Esophagus squamous epithelium (tissue), 5 donors: ENCODE results near the gene IRF9. TPM values are rescaled to one million over a fixed set of nuclear protein-coding genes. Genes with fewer than 3 reads are reported as not detected.

Experiments used
- DNase-seq: peaks from one replicate; lab custom pipeline; 2025; lab: John Stamatoyannopoulos, UW
- H3K27ac ChIP-seq, 4 donors: fragments of 200-600 bp; sonication (generic); one replicate each; pipeline ENCODE4 v1.5.1; 2016 to 2019; ENCODE audit warnings: mild to moderate bottlenecking in 1 of 4
- H3K27me3 ChIP-seq, 4 donors: fragments of 200-600 bp; sonication (generic); 1 replicate in 3 of 4; 2 replicates in 1 of 4; pipeline versions ENCODE4 v1.5.1 to v1.6.0; 2017 to 2021; ENCODE audit warnings: antibody characterized with exemption in 1 of 4
- H3K36me3 ChIP-seq, 3 donors: fragments of 200-600 bp; sonication (generic); one replicate each; pipeline ENCODE4 v1.5.1; 2016 to 2019
- H3K4me1 ChIP-seq, 3 donors: fragments of 200-600 bp; sonication (generic); one replicate each; pipeline ENCODE4 v1.5.1; 2017 to 2019
- H3K4me3 ChIP-seq, 4 donors: fragments of 200-600 bp; sonication (generic); 1 replicate in 3 of 4; 2 replicates in 1 of 4; pipeline ENCODE4 v1.5.1; 2016 to 2019; ENCODE audit warnings: mild to moderate bottlenecking in 2 of 4, moderate library complexity in 1 of 4
- H3K9me3 ChIP-seq, 3 donors: fragments of 200-600 bp; sonication (generic); one replicate each; pipeline ENCODE4 v1.5.1; 2016 to 2019
- POLR2A ChIP-seq, 4 donors: fragments of 450-650 bp; IDR thresholded peaks; one replicate each; pipeline ENCODE4 v1.6.1; 2017; ENCODE audit warnings: antibody characterized with exemption in 4 of 4, mild to moderate bottlenecking in 4 of 4, moderate library complexity in 3 of 4
- WGBS, 2 donors: methylation state at CpG; one replicate each; pipeline ENCODE4 v1.1.5; 2018; 5-methylcytosine and 5-hydroxymethylcytosine counted together
- intact Hi-C: fragments of 100-400 bp; cut with DNase I; formaldehyde crosslinking; loops from one replicate; pipeline ENCODE4 v1.15.0; 2022
- total RNA-seq, 4 donors: library from RNA; depleted of rRNA; stranded (reverse); fragments of >200 nt; gene quantifications; one replicate each; pipeline ENCODE4 v1.1.0, GENCODE V29; 2016
- TF ChIP-seq, protein P1 (sequence below), 6 experiments: fragments of 450-650 bp in 4 of 6; fragments of 200-600 bp in 2 of 6; sonication (generic) in 2 of 6; IDR thresholded peaks; one replicate each; pipeline ENCODE4 v1.5.1; 2016 to 2019; ENCODE audit warnings: antibody characterized with exemption in 6 of 6, mild to moderate bottlenecking in 4 of 6, moderate library complexity in 4 of 6
- donor health status: DM: yes; HTN: yes; CAD: no.

Gene IRF9
- total RNA-seq, 4 donors from 2014 or later: 21.9 to 52.2 (median 45.9) TPM

DNA sequence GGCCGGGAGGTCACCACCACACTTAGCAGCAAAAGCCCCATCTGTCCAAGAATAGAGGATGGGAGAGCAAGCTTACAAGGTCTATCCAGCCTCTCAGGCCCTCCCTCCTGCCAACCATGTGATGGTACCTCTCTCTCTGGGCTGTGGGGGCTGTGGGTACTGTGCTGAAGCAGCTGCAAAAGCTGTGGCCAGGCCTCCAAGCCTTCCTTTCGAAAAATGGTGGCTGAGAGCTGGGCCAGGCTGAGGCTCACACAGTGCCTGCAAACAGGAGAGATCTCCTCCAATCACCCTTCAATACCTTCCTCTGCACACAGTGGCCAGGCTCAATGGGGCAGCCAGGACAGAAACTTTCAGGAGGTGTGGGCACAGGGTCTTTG lies 26.5 kb downstream of the IRF9 start:
- WGBS, 2 donors: 67 to 82% methylated on average over 1 to 2 of the region's 2 CpGs
- intact Hi-C loops: no loop called here
- H3K4me1 ChIP-seq: peaks cover 3 to 34% (median 15%) of the 10 kb centered on the region in 3 donors
- no peak for DNase-seq
- H3K27me3 ChIP-seq: no peaks in the 10 kb centered on the region
- peak overlapping the region in 2 of 4 donors; percentile 80 to 87 for H3K27ac ChIP-seq
- TF ChIP-seq, protein P1, sequence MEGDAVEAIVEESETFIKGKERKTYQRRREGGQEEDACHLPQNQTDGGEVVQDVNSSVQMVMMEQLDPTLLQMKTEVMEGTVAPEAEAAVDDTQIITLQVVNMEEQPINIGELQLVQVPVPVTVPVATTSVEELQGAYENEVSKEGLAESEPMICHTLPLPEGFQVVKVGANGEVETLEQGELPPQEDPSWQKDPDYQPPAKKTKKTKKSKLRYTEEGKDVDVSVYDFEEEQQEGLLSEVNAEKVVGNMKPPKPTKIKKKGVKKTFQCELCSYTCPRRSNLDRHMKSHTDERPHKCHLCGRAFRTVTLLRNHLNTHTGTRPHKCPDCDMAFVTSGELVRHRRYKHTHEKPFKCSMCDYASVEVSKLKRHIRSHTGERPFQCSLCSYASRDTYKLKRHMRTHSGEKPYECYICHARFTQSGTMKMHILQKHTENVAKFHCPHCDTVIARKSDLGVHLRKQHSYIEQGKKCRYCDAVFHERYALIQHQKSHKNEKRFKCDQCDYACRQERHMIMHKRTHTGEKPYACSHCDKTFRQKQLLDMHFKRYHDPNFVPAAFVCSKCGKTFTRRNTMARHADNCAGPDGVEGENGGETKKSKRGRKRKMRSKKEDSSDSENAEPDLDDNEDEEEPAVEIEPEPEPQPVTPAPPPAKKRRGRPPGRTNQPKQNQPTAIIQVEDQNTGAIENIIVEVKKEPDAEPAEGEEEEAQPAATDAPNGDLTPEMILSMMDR (IDR thresholded peaks at IDR 0.05): no peak
- TF ChIP-seq POLR2A (IDR thresholded peaks at IDR 0.05): no peak
- H3K4me3 ChIP-seq: peak overlapping the region in 3 of 4 donors; percentile 74 to 86 (median 82)
- H3K36me3 ChIP-seq: peaks cover 30 to 78% (median 35%) of the 10 kb centered on the region in 3 donors
- no peaks in the 10 kb centered on the region for H3K9me3 ChIP-seq

DNA sequence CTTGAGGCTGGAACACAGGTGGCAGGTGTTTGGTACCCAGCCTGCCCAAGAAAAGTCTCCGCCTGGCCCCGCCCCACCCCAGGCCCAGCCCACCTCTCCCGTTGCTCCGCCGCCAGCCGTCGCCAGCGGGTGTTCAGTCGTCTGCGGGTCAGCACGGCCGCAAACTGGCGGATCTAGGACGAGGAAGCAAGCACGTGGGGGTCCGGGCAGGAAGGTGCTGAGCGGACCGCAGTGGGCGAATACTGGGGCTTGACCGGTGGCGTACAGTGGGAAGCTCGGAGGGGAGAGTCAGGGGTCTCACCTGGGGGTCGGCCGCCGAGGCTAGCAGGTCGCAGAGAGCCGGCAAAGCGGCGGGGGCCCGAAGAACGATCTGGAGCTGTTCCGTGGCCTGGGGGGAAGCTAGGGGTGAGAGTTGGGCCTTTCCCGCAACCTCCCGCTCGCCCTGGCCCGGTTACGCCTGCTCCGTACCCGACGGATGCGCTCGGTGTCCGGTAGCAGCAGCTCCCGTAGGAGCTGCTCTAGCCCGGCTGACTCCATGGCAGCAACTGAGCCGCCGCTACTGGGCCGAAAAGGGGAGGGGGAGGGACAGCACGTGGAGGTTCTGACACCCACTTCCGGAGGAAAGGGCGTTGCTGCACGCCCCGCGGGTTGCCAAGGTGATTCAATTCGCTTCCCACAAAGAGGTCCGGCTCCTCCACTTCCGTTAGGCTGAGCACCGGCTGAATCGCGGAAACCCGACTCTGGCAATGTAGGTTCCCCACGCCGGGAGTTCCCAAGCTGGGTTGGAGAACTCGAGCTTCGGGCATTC lies 27.4 kb downstream of the IRF9 start, which contains the start of gene IPO4:
Gene IPO4 (minus strand): TSS at position 566 of the 808 bp plus-strand sequence. CDS start 29 bp downstream, at position 537.
- Histone ChIP-seq H3K9me3 (no peaks in the 10 kb centered on the region), H3K4me1 (peaks cover 3 to 42% (median 15%) of the 10 kb centered on the region in 3 donors), H3K27ac (peak within 1 kb of the TSS; percentile 68 to 87 (median 80)), H3K4me3 (peak within 1 kb of the TSS; percentile 73 to 86 (median 78)), H3K36me3 (peaks cover 26 to 77% (median 28%) of the 10 kb centered on the region in 3 donors), H3K27me3 (no peaks in the 10 kb centered on the region)
- peak; percentile 86 for DNase-seq
- intact Hi-C loops: no loop called here
- WGBS, 2 donors: 1% methylated on average over 22 to 23 of the region's 65 CpGs
- TF ChIP-seq POLR2A (IDR thresholded peaks at IDR 0.05): peak in 3 of 4 donors; percentile 30 to 50 (median 37)
- TF ChIP-seq, protein P1 (IDR thresholded peaks at IDR 0.05): peak in 2 of 6 experiments; percentile 2 to 49

DNA sequence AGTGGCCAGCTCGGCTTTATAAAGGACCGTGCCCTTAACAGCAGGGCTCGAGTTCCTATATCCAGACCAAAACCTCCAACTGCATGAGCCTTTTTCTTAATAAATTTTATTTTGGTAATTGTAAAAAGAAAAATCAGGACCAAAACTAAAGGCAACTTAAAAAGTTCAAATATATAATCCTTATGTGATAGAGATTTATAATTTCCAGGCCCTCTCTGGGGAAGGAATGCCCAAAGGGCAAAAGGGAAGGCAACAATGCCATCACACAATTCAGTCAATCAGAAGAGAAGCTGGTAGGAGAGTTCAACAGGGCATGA lies 28.0 kb downstream of the IRF9 start:
- no peak for TF ChIP-seq POLR2A (IDR thresholded peaks at IDR 0.05)
- TF ChIP-seq, protein P1 (IDR thresholded peaks at IDR 0.05): no peak
- Histone ChIP-seq H3K27ac (peak overlapping the region in 3 of 4 donors; percentile 26 to 87 (median 80)), H3K4me1 (peaks cover 3 to 45% (median 15%) of the 10 kb centered on the region in 3 donors), H3K27me3 (no peaks in the 10 kb centered on the region), H3K9me3 (no peaks in the 10 kb centered on the region), H3K36me3 (peaks cover 22 to 72% (median 24%) of the 10 kb centered on the region in 3 donors), H3K4me3 (peak overlapping the region in 3 of 4 donors; percentile 74 to 86 (median 82))
- WGBS, 2 donors: 0% methylated on average over 3 of the region's 3 CpGs
- no peak for DNase-seq
- intact Hi-C loops: no loop called here

DNA sequence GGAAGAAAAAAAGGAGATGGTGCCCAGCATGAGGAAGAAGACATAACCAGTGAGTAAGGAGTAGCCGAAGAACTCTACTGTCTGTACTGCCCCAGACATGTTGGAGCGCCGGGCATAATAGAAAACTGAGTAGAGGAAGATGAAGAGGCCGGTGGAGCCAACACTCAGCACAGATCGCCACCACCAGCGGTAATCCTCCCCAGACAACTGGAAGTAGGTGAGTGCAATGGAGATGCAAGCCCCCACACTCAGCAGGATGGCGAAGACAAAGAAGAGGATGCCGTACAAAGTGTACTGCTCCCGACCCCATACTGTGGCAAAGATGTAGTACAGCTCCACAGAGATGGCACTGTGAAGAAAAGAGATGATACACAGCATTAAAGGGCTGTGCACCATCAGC lies 28.4 kb downstream of the IRF9 start:
- no peaks in the 10 kb centered on the region for H3K27me3 ChIP-seq
- H3K4me1 ChIP-seq: peaks cover 5 to 49% (median 19%) of the 10 kb centered on the region in 3 donors
- no peak overlapping the region for H3K4me3 ChIP-seq
- H3K9me3 ChIP-seq: no peaks in the 10 kb centered on the region
- 87 to 91% methylated on average over 8 to 9 of the region's 9 CpGs for WGBS, 2 donors
- TF ChIP-seq, protein P1 (IDR thresholded peaks at IDR 0.05): no peak
- TF ChIP-seq POLR2A (IDR thresholded peaks at IDR 0.05): no peak
- H3K27ac ChIP-seq: peak overlapping the region in 1 of 4 donors; percentile 87
- peaks cover 18 to 67% (median 20%) of the 10 kb centered on the region in 3 donors for H3K36me3 ChIP-seq
- intact Hi-C loops: no loop called here
- DNase-seq: no peak

DNA sequence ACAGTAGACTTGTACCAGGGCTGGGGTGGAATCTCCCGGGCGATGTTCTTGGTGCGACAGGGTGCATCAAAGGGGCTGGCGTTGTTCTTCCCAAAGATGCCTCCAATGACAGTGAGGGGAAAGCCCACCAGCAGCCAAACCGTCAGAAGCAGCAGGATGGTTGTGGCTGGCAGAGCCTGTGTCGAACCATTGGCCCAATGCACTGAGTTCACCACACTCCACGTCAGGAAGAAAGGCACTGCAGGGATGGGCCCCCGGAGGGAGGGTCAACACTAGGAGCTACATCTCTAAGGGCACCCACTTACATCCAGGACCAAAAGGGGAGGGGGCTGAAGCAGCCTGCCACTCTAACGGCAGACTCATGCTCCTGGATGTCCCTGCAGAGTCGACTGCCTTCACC lies 29.4 kb downstream of the IRF9 start:
- no peak for TF ChIP-seq POLR2A (IDR thresholded peaks at IDR 0.05)
- TF ChIP-seq, protein P1 (IDR thresholded peaks at IDR 0.05): no peak
- no peak overlapping the region for H3K27ac ChIP-seq
- no peaks in the 10 kb centered on the region for H3K9me3 ChIP-seq
- H3K36me3 ChIP-seq: peaks cover 16 to 58% (median 16%) of the 10 kb centered on the region in 3 donors
- intact Hi-C loops: no loop called here
- H3K4me1 ChIP-seq: peaks cover 12 to 55% (median 24%) of the 10 kb centered on the region in 3 donors
- 85 to 90% methylated on average over 7 to 8 of the region's 10 CpGs for WGBS, 2 donors
- H3K4me3 ChIP-seq: no peak overlapping the region
- DNase-seq: no peak
- H3K27me3 ChIP-seq: no peaks in the 10 kb centered on the region
